ENCODE results near the gene ACOT11.
"Not testable (repeated sequence)": the region's sequence is repeated elsewhere in the genome, so short reads cannot be mapped to it uniquely, and the experiment has no call there.

ACOT11 gene

DNA sequence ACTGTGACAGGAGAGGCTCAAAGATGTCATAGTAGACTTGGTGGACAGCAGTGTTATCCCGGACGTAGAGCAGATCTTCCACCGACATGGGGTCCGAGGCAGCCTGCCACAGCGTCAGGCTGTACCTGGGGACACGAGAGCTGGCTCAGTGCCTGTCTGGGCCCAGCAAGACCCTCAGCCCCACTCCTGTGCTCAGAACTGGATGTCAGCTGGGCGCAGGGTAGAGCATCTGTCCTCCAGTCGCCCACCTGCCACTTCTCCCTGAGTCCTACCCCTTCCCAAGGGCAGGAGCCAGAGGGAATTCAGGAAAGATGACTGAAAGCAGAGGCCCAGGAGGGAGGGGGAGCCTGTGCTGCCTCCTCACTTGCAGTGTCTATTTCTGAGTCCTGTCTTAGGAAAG lies 63.6 kb downstream of the ACOT11 start:
- DNase-seq, result no peak

DNA sequence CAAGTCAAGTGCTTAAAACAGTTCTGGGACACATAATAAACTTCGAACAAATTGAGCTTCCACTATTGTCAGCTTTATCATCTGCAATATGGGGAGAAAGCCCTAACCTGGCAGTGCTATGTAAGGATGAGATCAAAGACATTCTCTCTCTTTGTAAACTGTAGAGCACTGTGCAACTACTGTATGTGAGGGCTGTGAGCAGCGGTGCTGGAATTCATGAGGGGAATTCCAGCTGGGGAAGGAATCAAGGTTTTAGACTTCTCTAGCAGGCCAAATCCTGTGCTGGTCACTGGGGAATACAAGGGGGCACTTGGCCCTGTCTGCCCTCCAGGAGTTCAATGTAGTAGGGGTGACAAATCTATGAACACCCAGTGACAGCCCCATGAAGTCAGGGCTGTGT lies 66.0 kb downstream of the ACOT11 start:
- DNase-seq, result no peak

- DNase-seq, result no peak
Observed at GRCh38 chr1:54614563-54614962, 66.5 kb downstream of the ACOT11 start.

DNA sequence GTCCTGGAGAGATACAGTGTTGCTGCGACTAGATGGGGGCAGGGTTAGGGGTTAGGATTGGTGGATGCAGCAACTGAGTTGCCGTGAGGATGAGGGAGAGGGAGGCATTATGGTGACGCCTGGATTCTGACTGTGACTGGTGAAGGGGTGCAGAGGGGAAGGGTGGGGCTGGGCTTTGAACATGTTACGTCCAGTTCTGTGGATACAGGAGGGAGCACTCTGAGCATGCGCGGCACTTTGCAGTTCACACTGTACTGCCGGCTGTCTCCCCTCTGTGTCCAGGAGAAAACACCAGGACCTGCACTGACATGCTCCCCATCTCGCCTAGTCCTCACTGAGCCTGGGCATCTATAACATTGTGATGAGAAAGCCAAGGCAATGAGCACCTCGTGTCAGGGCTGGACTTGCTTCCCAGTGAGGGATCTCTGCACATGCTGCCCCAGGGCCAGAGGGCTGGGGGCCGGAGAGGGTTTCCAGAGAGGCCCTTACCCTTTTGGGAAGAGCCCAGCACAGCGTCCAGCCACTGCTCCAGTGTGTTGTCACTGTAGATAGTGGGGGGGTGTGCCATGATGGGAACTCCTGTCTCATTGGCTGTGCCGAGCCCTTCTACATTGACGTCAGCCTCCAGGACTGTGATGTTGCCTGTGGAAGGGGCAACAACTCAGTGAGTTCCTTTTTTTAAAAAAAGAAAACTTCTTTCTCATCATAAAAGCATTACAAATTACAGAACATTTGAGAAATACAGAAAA lies 67.7 kb downstream of the ACOT11 start:
- DNase-seq, result no peak

GRCh38 chr1:54619749-54620148 lies 71.7 kb downstream of the ACOT11 start:
- no peak for DNase-seq

- DNase-seq, result no peak
Observed at GRCh38 chr1:54623216-54624007, 75.4 kb downstream of the ACOT11 start, which contains the start of gene FAM151A. TSS of gene FAM151A (minus strand) at chr1:54623525. CDS start at chr1:54623395, 130 bp downstream.

DNA sequence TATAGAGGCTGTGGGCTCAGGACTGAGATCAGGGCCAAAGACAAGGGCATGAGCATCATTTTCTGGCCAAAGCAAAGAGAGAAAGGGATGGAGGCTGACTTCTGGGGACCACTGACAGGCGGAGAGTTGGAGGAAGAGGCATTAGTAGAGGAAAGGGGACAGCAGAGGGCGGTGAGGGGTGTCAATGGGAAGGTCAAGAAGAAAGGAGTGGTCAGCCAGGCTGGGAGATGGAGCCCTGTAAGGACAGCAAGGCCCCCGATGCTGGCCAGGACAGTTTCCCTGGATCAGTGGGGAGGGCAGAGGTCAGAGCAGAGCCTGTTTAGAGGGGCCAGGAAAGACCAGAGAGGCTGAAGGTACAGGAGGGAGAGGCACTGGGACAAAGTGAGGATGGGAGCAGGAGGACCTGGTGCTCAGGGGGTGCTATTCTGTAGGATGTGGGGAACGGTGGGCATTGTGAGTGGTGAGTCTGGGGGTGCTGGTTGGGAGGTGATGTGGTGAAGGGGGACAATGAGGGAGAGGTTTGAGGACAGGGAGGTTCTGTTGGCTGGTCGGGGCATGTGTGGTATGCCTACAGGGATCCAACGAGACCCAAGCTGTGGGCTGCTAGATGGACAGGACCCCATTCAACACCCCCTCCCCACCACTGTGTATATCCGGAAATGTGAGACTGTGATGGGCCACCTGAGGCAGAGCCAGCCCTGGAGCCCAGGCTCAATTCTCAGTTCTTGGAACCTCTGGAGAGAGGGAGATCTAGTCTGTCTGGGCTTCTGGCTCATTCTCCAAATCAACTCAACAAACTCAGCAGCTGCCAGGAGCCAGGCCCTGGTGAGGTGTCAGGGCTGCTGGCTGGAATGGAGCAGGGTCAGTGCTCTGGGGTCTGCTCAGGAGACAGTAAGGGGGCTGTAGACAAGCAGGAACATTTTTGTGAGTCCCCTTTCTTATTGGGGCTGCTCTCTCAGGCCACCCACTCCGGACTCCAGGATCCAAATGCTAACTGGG lies 76.7 kb downstream of the ACOT11 start:
- DNase-seq, result no peak

- no peak for DNase-seq
Observed at GRCh38 chr1:54627196-54627595, 79.2 kb downstream of the ACOT11 start.

GRCh38 chr1:54635804-54636203 lies 87.8 kb downstream of the ACOT11 start:
- not testable (repeated sequence) for DNase-seq

DNA sequence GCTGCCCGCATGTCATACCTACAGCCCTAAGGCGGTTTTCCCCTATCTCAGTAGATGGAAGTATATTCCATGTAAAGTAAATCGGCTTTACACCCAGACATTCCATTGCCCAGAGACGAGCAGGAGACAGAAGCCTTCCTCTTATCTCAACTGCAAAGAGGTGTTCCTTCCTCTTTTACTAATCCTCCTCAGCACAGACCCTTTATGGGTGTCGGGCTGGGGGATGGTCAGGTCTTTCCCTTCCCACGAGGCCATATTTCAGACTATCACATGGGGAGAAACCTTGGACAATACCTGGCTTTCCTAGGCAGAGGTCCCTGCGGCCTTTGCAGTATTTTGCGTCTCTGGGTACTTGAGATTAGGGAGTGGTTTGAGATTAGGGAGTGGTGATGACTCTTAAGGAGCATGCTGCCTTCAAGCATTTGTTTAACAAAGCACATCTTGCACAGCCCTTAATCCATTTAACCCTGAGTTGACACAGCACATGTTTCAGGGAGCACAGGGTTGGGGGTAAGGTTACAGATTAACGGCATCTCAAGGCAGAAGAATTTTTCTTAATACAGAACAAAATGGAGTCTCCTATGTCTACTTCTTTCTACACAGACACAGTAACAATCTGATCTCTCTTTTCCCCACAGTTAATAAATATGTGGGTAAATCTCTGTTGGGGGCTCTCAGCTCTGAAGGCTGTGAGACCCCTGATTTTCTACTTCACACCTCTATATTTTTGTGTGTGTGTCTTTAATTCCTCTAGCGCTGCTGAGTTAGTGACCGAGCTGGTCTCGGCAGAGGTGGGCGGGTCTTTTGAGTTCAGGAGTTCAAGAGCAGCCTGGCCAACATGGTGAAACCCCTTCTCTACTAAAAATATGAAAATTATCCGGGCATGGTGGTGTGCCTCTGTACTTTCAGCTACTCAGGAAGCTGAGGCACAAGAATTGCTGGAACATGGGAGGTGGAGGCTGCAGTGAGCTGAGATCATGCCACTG lies 88.7 kb downstream of the ACOT11 start:
- not testable (repeated sequence) for DNase-seq

DNA sequence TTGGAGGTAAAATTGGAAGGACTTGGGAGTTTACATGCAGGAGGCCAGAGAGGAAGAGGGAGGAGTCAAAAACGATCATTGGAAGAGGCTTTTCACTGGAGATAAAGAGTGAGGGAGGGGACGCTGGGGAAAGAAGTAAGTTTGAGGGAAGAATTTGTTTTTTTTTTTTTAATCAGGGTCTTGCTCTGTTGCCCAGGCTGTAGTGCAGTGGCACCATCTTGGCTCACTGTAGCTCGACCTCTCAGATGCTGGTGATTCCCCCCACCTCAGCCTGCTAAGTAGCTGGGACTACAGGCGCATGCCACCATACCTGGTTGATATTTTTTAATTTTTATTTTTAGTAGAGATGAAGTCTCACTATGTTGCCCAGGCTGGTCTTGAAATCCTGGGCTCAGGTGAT lies 92.3 kb downstream of the ACOT11 start:
- no peak for DNase-seq

DNA sequence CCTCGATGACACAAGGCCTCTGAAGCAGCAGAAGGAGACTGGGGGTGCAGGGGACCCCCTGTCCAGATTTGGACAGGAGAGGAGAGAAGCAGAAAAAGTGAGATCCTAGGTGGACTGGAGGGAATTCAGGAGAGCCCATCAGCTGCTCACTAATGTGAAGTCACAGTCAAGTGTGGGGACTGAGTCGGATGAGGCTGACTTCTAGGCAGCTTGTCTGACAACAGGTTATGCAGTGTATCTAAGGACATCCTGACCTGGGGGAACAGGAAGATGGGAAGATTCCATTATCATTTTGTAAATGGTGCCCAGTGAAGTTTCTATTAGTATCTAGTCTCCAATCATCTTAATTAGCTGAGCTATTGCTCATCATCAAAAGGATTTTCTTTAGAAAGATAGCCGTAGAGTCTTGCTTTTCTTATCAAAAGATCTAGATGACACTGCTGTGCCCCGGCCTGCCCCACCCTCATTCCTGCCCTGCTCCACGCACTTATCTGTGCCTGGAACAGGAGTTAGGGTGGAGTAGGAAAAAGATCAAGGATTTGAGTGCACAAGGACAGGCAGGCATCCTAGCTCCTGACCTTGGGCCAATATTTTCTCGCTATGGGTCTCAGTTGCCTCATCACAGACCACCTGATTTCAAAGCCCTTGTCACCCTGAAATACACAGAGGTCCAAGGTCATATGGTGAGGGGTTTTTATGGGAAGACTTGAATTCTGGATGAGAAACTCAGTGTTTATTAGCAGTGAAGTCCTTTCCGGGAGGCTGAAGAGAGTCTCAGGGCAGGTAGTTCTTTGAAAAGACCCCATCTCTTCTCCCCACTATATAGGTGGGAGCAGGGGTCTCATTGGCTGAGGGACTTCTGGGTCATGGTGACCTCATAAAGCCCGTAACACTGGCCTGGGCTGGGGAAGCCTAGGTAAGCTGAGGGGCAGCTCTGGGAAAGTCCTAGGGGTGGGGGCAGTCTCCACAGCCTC lies 93.1 kb downstream of the ACOT11 start, which contains the start of gene MROH7:
Gene MROH7, plus strand, starts transcription at position 924 of the 974 bp plus-strand sequence. CDS start 11,141 bp downstream, outside the sequence.
- DNase-seq, result no peak

GRCh38 chr1:54643736-54644135 lies 95.7 kb downstream of the ACOT11 start:
- no peak for DNase-seq

DNA sequence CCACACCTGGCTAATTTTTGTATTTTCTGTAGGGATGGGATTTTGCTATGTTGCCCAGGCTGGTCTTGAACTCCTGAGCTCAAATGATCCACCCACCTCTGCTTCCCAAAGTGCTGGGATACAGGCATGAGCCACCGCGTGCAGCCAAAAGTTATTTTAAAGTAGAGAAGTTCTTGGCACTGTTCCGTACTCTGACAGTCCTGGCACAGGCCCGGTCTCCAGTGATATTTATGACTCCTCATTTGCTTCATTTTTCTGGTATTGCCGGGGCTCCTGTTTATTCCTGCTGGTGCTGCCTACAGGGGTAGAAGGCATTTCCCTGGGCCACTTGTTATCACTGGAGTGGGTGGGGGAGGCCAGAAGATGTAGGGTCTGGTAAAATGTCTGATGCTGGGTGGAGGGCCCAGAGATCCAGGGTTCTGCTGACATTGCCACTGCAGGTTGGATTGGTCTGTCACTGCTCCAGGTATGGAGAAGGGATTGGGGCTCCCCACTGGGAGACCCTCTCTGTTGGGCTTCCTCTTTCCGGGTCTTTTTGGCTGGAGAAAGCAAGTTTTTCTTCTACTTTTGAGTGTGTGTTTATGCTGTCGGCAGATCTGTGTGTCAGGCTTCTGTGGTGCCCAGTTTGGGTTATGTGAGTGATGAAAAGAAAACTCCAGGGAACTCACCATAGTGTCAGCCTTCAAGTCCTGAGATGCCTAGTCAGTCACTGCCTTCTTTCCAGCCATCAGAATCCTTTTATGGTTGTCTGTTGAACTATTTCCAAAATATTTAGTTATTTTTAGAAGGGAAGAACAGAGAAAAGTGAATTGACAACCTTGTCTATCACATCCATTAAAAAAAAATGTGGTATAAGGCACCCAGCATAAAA lies 98.0 kb downstream of the ACOT11 start:
- no peak for DNase-seq

DNA sequence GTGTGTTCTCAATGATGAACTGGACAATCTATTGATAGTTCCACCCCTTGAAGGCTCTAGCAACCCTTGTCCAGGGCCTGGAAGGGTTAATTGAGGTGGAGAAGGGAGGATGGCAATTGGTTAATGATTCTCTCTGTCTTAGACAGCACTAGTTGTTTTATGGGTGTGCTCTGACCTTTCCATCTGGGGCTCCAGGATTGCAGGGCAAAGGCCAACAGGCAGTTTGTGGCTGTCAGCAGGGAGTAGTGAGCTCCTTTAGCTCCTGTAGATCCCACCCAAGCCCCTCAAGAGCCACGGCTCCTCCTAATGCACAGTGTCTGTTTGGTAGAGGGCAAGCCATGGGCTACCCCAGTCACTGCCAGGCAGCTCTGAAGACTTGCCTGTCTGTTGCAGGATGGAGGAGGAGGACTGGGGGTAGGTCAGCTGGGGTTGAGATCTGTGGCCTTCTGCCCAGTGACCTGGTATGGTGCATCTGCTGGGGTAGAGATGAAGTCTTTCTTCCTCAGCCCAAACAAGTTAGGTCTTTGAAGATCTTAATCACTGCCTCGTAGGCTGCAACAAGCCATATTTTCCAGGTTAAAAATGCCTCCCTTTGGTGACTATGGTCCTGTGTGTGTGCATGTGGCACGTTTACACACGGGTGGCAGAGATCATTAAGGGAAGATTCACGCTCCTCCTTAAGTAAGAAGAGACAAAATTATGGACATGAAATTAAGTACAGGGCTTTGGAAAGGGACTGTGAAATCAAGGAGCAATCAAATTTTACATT lies 101.3 kb downstream of the ACOT11 start:
- no peak for DNase-seq

- no peak for DNase-seq
Observed at GRCh38 chr1:54649921-54650320, 101.9 kb downstream of the ACOT11 start.

- no peak for DNase-seq
Observed at GRCh38 chr1:54650417-54650816, 102.4 kb downstream of the ACOT11 start.

DNA sequence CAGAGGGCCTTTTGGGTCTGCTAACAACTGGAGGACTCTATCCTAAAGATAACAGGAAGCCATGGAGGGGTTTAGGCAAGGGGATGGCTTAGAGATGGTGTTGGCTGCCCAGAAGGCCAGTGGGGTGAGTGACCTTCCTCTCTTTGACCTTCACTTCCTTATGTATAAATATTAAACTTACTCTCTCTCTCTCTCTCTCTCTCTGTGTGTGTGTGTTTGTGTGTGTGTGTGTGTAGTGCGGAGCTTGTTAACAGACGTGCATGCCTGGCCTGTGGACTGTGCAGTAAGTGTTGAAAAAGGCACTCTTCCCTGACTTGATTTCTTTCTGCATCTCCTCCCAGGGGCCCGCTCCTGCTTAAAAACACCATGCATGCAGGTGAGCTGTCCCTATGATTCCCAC lies 103.6 kb downstream of the ACOT11 start:
- DNase-seq, result no peak

All from NCI-H187 treated with DMSO at 0.1 percent for 48 hours (cell line).